ENCODE data around the gene OSM.

The OSM gene

GRCh38 chr22:30252411-30253204, 14.0 kb downstream of the OSM start:
- no peak for TF ChIP-seq CTCF (IDR thresholded peaks at IDR 0.05)

GRCh38 chr22:30251711-30252110, 14.9 kb downstream of the OSM start:
- TF ChIP-seq CTCF (IDR thresholded peaks at IDR 0.05): no peak

- no peak for TF ChIP-seq CTCF (IDR thresholded peaks at IDR 0.05)
Observed at GRCh38 chr22:30250661-30251267, 15.9 kb downstream of the OSM start.

GRCh38 chr22:30250039-30250565, 16.5 kb downstream of the OSM start:
- TF ChIP-seq CTCF (IDR thresholded peaks at IDR 0.05): no peak

DNA sequence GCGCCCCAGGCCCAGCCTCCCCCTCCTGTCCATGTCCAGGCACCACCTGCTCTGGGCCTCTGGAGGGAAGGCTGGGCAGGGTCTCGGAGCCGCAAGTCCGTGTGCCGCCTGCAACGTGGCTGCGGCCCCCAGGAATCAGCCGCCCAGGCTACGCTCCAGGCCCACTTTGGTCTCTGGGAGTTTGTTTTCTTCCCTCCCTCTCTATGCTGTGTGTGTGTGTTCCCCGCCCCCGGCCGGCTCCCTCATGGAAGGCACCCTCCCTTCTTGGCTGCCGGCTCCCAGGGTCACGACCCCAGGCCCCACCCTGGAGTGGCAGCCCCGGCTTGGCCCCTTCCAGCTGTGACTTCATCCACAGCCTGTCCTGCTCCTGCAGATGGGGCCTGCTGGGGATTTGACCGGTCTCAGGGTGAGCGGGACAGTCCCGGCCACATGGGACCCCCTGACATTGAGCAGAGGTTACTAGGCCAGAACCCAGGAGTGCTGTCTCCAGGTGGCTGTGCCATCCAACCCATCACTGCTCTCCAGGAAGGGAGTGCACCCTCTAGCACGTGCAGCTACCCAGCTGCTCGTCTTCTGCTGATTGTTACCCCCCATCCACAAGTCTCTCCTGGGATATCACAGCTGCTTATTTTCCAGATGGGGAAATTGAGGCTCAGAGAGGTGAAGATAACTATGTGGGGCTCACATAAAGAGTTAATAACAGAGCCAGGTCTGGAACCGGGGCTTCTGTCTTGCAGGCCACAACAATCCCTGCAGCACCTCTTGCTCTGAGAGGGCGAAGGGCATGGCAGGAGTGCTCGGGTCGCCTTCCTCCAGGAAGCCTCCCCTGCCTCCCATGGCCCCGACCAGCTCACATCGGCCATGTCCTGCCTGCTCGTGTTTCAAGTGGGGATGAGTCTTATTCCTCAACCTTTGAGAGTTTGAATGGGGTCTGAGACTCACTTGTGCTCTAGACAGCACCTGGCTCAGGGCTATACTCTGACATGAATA, 17.3 kb downstream of the OSM start:
- no peak for TF ChIP-seq CTCF (IDR thresholded peaks at IDR 0.05)

DNA sequence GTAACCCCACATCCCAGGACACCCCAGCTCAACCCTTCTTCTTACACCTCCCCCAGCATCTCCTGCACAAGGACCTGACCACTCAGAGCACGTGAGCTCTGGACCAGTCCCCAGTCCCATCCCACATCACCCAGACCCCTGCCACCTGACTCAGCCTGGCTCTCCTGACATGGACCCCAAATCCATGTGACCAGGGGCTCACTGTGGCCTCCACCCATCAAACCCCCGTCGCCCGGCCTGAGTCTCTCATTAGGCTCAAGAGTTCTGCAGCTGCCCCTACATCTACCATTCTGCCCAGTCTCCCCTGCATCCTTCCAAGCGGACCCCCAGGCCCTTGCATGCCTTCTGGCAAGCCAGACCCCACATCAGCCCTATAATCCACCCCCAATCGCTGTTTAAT, 18.2 kb downstream of the OSM start:
- no peak for TF ChIP-seq CTCF (IDR thresholded peaks at IDR 0.05)

DNA sequence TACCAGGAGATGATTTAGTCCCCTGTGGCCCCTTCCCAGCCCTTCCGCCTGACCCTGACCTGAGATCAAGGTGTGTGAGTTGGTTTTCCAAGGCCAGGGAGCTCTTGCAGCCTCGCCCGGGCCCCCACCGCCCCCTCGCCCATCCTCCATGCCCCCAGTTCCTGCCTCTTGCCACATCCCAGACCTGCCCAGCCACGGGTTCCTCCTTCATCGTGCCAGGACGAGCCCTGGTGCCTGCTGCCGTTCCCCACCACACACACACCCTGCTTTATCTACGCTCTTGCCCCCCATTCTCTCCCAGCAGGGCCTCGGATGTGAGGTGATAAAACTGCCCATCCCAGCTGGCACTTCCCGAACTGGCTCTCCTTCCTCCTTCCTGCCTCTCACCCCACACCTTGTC, 18.7 kb downstream of the OSM start:
- no peak for TF ChIP-seq CTCF (IDR thresholded peaks at IDR 0.05)
